ENCODE results near the gene HGD.

The HGD gene

DNA sequence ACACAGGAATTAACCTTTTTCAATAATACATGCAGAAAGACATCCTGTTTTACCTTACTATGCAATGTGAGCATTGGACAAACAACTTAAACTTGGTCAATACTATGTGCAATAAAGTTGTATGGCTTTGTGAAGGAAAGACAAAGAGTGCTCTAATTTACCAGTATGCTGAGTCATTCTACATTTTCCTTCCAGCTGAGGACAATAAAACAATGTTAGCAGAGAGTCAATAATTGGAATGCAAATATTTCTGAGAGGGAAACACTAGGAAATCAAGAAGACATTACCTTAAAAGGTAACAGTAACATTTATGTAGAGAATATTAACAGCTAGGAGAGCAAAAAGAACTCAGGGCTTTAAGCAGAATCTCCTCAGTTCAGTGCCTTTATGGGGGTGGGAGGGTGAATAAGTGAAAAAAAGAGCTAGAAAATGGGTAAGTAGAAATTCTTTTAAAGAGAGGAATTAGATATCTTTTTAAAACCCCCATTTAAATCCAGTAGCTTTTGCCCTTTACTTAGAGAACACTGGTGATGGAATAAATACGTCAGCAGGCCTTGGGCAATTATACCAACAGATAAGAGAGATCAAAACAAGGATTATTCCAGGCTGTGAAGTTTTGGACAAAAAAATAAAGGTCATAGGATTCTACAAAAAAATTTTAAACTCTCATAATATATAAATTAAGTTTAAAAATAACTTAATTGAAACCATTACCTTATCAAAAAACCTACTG lies 11.6 kb upstream of the HGD start:
- TF ChIP-seq POLR2AphosphoS5 (IDR thresholded peaks at IDR 0.05; ENCODE audit: low read depth, low read length) (no peak), FOXP2 (optimal IDR thresholded peaks at IDR 0.05; ENCODE audit: borderline replicate concordance, extremely low read depth, extremely low read length, insufficient read depth) (no peak), TAF1 (IDR thresholded peaks at IDR 0.05; ENCODE audit: borderline replicate concordance, insufficient read depth, low read length) (no peak), SIN3A (IDR thresholded peaks at IDR 0.05; ENCODE audit: borderline replicate concordance, insufficient read depth, low read length) (no peak)
- TF ChIP-seq, protein P1, sequence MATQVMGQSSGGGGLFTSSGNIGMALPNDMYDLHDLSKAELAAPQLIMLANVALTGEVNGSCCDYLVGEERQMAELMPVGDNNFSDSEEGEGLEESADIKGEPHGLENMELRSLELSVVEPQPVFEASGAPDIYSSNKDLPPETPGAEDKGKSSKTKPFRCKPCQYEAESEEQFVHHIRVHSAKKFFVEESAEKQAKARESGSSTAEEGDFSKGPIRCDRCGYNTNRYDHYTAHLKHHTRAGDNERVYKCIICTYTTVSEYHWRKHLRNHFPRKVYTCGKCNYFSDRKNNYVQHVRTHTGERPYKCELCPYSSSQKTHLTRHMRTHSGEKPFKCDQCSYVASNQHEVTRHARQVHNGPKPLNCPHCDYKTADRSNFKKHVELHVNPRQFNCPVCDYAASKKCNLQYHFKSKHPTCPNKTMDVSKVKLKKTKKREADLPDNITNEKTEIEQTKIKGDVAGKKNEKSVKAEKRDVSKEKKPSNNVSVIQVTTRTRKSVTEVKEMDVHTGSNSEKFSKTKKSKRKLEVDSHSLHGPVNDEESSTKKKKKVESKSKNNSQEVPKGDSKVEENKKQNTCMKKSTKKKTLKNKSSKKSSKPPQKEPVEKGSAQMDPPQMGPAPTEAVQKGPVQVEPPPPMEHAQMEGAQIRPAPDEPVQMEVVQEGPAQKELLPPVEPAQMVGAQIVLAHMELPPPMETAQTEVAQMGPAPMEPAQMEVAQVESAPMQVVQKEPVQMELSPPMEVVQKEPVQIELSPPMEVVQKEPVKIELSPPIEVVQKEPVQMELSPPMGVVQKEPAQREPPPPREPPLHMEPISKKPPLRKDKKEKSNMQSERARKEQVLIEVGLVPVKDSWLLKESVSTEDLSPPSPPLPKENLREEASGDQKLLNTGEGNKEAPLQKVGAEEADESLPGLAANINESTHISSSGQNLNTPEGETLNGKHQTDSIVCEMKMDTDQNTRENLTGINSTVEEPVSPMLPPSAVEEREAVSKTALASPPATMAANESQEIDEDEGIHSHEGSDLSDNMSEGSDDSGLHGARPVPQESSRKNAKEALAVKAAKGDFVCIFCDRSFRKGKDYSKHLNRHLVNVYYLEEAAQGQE (IDR thresholded peaks at IDR 0.05; ENCODE audit: insufficient read depth in 1 of 2, low read depth in 2 of 2, low read length in 2 of 2) = no peak

DNA sequence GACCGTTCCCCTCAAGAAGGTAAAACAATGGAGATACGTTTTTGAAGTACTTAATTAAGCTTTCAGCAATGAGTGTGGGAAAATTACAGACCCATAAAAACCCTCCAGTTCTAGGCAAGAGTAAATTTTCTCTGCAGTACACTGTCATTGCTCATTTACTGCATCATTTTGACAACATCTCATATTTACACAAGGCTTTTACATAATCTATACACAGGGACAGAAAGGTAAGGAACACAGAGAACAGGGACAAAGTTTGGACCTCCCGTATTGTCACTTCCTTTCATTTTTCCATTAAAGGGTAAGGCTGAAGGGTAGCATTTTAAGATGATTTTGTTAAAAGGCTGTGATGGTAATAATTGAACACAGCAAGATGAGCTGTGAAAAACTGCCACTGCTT lies 7.4 kb upstream of the HGD start:
- TF ChIP-seq TAF1 (IDR thresholded peaks at IDR 0.05; ENCODE audit: borderline replicate concordance, insufficient read depth, low read length) (no peak), FOXP2 (optimal IDR thresholded peaks at IDR 0.05; ENCODE audit: borderline replicate concordance, extremely low read depth, extremely low read length, insufficient read depth) (no peak), POLR2AphosphoS5 (IDR thresholded peaks at IDR 0.05; ENCODE audit: low read depth, low read length) (no peak), SIN3A (IDR thresholded peaks at IDR 0.05; ENCODE audit: borderline replicate concordance, insufficient read depth, low read length) (no peak)
- TF ChIP-seq, protein P1 (IDR thresholded peaks at IDR 0.05; ENCODE audit: insufficient read depth in 1 of 2, low read depth in 2 of 2, low read length in 2 of 2) = no peak

DNA sequence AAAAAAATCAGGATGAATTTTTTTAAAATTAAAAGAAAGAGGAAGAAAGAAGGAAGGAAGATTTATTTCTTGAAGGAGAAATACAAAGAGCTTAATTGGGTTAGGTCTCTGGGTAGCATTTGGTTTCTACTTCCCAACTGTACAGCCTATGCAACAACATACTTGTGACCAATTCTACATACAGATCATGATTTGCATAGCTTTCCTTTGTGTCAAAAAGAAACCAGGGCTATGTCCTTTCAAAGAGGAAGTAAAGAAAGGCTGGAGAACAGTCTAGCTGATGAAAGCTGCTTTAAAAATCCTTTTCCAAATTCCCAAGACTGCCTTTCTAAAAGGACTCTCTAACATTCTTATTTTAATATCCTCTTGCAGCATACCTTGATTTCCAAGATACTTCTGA lies 6.1 kb upstream of the HGD start:
- TF ChIP-seq POLR2AphosphoS5 (IDR thresholded peaks at IDR 0.05; ENCODE audit: low read depth, low read length) (no peak), TAF1 (IDR thresholded peaks at IDR 0.05; ENCODE audit: borderline replicate concordance, insufficient read depth, low read length) (no peak), FOXP2 (optimal IDR thresholded peaks at IDR 0.05; ENCODE audit: borderline replicate concordance, extremely low read depth, extremely low read length, insufficient read depth) (no peak), SIN3A (IDR thresholded peaks at IDR 0.05; ENCODE audit: borderline replicate concordance, insufficient read depth, low read length) (no peak)
- TF ChIP-seq, protein P1 (IDR thresholded peaks at IDR 0.05; ENCODE audit: insufficient read depth in 1 of 2, low read depth in 2 of 2, low read length in 2 of 2) = no peak

DNA sequence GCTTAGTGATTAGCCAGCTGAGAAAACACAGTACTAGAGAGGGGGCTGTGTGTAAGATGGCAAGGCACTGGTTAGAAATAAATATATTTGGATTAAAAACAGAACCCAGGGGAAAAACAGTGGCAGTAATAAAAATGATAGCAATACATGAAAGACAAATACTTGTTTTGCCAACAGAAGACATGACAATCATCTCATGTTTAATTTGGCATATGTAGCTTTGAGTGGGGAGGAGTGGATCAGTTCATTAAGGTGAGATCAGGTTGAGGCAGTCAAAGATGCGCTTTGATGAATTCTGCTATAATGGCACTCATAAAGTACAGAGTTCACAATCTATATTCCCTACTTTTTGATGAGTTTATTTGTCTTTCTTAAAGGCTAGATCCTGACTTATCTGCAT lies 3.4 kb upstream of the HGD start:
- TF ChIP-seq, protein P1 (IDR thresholded peaks at IDR 0.05; ENCODE audit: insufficient read depth in 1 of 2, low read depth in 2 of 2, low read length in 2 of 2) = no peak
- no peak for TF ChIP-seq TAF1 (IDR thresholded peaks at IDR 0.05; ENCODE audit: borderline replicate concordance, insufficient read depth, low read length)
- TF ChIP-seq FOXP2 (optimal IDR thresholded peaks at IDR 0.05; ENCODE audit: borderline replicate concordance, extremely low read depth, extremely low read length, insufficient read depth) = no peak
- TF ChIP-seq POLR2AphosphoS5 (IDR thresholded peaks at IDR 0.05; ENCODE audit: low read depth, low read length) = no peak
- TF ChIP-seq SIN3A (IDR thresholded peaks at IDR 0.05; ENCODE audit: borderline replicate concordance, insufficient read depth, low read length) = no peak
